HG02642 (cell line): ENCODE results near the gene NUP43.
"Not testable (repeated sequence)": the region's sequence is repeated elsewhere in the genome, so short reads cannot be mapped to it uniquely, and the experiment has no call there.

Source experiments
- ATAC-seq: cut with Tn5 transposase; IDR thresholded peaks from one replicate; pipeline ENCODE4 v1.9.1; 2021; ENCODE audit warnings: mild to moderate bottlenecking; ENCODE audit not compliant: unreplicated experiment, poor library complexity

The NUP43 gene

DNA sequence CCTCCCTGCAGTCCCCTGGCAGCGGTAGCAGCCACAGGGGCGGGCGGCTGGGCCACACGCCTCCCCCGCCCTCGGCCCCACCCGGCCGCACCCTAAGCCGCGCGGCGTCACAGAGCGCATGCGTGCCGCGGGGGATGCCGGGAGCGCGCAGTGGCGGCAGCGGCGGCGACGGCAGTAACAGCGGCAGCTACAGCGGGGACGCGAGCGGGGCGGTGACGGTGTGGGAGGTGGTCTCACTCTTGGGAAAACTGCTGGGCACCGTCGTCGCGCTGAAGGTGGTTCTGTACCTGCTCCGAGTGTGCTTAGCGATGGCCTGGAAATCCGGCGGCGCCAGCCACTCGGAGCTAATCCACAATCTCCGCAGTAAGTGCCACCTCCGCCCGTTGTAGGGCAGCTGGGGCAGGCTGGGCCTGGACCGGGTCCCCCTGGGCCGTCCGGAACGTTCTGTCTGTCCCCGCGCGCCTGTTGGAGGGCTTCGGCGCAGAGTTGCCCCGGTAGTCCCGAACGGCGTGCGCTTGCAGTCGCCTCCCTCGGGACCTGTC is 3.3 kb upstream of the NUP43 start, which contains the start of gene PCMT1:
PCMT1 (plus strand) TSS at position 148 of the 542 bp plus-strand sequence; CDS start at position 309, 161 bp downstream.
- peak; percentile 87 for ATAC-seq

- ATAC-seq: peak; percentile 1
Measured at GRCh38 chr6:149749082-149749593, 2.8 kb upstream of the NUP43 start.

DNA sequence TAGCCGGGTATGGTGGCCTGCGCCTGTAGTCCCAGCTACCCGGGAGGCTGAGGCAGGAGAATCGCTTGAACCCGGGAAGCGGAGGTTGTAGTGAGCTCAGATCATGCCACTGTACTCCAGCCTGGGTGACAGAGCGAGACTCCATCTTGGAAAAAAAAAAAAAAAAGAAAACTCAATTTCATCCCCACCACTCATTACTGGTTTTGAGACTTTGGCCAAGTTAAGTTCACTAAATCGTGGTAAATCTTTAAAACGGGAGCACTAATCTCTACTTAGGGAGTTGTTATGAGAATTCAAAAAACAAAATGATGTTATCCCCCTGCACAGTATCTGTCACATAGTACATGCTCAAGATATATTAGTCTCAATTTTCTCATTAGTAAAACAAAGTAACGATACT is 1.1 kb downstream of the NUP43 start:
- not testable (repeated sequence) for ATAC-seq

DNA sequence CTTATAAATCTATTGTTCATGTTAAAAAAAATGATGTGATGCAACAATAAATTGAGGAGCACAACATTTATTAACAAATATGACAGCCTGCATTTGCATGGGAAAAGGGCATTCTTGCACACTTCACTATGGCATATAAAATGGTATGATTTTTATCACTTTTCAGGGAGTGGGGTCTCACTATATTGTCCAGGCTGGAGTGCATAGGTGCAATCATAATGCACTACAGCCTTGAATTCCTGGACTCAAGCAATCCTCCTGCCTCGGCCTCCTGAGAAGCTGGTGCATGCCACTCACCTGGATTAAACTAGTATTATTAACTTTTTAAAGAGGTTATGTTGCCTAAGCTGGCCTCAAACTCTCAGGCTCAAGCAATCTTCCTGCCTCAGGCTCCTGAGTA is 11.4 kb downstream of the NUP43 start:
- no peak for ATAC-seq

GRCh38 chr6:149733089-149733720 is 13.1 kb downstream of the NUP43 start:
- no peak for ATAC-seq

- ATAC-seq: no peak
Measured at GRCh38 chr6:149729824-149730223, 16.5 kb downstream of the NUP43 start.

- ATAC-seq: no peak
Measured at GRCh38 chr6:149728499-149729234, 17.7 kb downstream of the NUP43 start.

DNA sequence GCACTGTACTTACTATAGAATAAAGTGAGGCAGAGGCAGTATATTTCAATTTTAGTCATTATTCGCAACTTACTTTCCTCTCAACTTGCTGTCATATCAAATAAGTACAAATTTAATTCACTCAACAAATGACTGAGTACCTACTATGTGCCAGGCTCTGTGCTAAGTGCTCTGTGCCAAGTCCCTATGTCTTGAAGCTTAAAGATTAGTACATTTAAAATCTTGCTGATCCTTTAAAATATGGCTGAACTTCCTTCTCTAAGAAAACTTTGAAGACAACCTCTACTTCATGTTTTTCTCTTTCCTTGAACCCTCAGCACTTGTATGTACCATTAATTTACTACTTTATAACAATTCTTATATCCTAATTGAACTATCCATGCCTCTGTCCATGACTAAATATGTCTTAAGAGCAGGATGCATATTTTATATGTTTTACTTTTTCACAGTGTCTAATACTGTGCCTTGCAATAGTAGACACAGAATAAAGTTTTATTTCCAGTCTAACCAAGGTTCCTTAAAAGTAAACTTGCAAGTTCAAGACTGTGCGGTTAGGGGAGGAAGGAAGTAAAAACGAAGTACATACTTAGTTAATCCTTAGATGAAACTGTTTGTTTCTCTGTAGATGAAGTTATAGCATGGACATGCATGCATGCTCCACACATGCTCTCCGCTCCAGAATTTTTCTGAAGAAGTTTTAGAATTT is 18.4 kb downstream of the NUP43 start:
- ATAC-seq: no peak

DNA sequence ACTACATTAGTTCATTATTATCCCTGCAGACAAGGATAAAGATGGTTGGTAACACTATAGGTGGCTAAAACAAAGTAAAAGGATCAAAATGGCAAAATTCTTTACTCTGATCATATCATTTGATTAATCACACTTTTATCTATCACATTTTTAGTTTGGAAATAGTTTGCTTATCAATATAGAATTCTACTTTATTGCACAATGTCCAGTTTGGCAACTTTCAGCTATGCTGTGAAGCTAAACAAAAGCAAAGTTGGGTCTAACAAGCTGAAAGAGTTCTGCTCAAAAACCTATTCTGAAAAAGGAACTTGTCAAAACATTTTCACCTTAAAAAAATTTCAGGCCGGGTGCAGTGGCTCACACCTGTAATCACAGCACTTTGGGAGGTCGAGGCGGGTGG is 20.5 kb downstream of the NUP43 start:
- ATAC-seq: no peak

- no peak for ATAC-seq
Measured at GRCh38 chr6:149723771-149724417, 22.4 kb downstream of the NUP43 start.

DNA sequence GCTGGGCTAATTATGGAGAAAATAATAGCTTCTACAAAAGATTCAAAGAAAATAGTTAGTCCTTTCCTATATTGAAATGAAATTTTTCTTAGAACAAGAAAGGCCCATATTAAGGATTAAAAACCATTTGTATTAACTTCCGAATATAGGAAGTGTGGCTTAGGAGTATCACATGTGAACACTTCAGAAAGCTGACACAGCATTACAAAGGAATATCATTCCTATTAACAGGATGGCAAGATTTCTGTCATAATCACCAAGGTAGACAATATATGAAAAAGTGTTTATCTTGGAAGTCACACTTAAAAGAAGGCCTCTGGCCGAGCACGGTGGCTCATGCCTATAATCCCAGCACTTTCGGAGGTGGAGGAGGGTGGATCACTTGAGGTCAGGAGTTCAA is 23.1 kb downstream of the NUP43 start:
- ATAC-seq: no peak

DNA sequence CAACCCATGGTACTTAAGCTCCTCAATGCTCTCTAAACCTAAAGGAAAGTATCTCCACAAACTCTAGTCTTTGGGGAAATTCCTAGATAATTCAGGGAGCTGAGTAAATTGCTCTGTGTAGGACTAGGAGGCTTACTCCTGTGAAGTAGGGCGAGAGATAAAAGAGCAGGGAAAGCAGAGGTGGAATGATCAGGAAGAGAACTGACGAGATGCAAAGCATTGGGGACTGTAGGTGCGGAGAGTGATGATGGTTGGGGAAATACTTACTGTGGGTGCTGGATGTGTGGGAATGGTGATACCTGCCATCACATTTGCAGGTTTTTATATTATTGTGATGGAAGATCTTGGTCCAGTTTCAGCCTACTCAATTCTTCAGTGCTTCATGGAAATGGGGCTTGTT is 26.8 kb downstream of the NUP43 start:
- no peak for ATAC-seq

DNA sequence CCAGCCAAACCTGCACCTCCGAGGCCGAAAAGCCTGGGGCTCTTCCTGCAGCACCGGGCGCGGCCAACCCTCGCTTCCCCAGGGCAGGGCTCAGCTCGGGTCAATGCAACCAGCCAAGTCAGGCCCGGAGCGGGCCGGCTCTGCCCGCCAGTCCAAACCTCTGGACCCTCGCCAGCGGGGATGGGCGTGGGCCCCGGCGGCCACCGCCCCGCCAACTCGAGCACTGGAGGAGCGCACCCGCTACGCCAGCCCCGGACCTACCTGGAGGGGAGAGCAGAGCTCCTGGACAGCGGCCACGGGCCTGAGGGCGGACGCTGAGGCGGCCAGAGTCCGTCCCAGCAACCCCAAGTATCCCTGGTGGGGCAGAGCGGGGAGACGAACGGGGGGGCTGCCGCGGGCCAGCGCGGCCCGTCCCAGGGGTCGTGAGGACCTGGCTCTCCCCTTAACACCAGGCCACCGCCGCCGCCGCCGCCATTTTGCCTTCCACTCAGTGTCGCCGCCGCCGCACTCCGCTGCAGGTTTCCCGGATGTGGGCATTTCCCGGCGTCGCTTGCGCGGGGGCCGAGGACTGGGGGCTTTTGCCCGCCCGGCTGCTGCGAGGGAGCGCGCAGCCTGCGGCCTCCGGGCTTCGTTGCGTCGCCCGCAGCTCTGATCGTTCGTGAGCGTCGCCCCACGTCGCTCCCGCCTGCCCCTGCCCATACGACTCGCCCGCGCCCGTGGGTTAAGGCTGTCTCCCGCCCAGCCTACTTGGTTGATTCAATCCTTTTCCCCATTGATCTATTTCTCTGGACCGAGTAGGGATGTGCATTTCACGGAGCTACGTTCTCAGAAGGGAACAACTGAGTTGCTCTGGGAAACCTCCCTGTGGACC is 28.5 kb downstream of the NUP43 start, which contains the start of gene LATS1:
LATS1 (minus strand) TSS at position 514 of the 871 bp plus-strand sequence. CDS start 15,975 bp downstream, outside the sequence.
- peak; percentile 92 for ATAC-seq

- ATAC-seq: no peak
Measured at GRCh38 chr6:149717255-149717587, 29.1 kb downstream of the NUP43 start.

DNA sequence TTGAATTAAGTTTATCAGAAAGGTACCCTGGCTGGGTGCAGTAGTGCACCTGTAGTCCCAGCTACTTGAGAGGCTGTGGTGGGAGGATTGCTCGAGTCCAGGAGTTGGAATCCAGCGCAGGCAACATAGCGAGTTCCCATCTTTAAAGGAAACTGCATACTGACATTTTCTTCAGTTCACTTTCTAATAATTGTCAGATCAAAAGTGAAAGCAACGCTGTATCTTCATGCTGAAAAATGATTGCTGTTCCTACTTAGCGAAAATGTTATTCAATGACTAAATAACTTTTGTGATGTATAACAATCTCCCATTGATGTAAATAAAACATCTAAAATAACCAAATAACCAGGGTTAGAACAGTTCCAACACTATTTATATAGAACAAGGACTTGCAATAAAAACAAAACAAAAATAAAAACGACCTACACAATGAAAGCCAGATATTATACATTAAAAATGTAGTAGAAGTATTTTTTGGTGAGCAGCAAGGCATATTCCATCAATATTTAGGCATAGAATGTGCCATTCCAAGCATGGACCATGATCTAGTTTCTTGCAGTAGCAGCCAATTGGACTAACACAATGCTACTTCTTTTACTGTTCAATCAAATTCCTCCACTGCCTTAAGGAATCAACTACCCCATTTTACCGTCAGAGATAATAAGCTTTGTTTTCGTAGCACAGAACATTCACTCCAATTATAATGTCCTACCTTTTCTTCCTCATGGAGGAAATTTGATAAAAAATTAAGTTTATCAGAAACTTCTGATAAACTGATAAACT is 30.0 kb downstream of the NUP43 start:
- no peak for ATAC-seq

- ATAC-seq: no peak
Measured at GRCh38 chr6:149714442-149714841, 31.9 kb downstream of the NUP43 start.

- no peak for ATAC-seq
Measured at GRCh38 chr6:149711711-149712110, 34.6 kb downstream of the NUP43 start.

DNA sequence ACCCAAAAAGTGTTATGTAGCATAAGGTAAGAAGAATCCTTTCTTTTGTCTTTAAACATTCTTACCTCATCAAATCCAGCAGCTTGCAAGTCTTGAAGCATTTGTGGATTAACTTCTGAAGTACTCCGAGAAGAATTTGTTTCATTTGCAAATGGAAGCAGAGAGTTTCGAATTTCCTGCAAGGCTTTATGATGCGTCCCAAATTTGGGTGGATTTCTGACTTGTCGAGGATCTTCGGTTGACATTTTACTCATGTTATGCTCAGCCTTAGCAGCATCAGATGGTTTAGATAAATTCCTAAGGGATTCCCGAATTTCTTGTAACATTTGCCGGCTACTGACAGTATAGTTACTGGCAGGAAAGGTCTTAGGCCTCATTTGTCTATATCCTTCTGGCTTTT is 44.6 kb downstream of the NUP43 start:
- ATAC-seq: no peak

- ATAC-seq: no peak
Measured at GRCh38 chr6:149699150-149699549, 47.2 kb downstream of the NUP43 start.
